CD4-positive, alpha-beta T cell treated with Interleukin-1 beta for 1 hour (primary cell): ENCODE measurements around the gene TOGARAM2.

Experiments
- DNase-seq, 2 donors: peaks; one replicate each; pipeline ENCODE4 v3.0.0-alpha.2; 2020 to 2022

TOGARAM2 gene

GRCh38 chr2:29024882-29025430 lies 43.9 kb downstream of the TOGARAM2 start:
- no peak for DNase-seq

GRCh38 chr2:29025711-29026110 lies 44.6 kb downstream of the TOGARAM2 start:
- no peak for DNase-seq

DNA sequence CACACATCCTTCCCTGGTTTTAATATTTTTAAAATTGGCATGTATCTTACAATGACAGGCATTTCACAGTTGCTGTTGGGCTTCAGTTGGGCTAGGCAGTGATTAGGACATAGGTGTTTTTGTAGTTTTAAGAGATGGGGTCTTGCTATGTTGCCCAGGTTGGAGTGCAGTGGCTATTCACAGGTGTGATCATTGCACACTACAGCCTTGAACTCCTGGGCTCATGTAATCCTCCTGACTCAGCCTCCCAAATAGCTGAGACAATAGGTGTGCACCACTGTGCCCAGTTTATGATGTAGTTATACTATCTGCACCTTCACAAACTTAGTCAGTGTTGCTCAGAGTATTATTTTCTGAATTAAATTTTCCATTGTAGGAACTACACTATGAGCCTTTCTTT lies 49.9 kb downstream of the TOGARAM2 start:
- no peak for DNase-seq

DNA sequence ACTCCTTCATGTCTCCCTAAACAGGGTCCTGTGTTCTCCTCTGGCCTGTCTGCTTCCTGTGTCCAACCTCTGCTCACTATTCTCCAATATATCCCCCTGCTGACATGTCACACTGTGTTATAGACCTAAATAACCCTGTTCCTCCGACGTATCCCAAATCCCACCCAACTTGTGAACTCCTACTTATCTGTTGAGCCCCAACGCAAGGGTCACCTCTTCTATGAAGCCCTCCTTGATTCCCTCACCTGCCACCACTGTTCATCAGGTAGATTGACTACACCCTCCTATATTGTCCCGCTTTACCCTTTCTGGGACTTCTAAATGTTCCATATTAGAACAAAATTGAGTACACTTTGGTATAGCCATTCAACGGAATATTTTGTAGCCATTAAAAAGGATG lies 51.1 kb downstream of the TOGARAM2 start:
- no peak for DNase-seq

GRCh38 chr2:29033172-29033571 lies 52.1 kb downstream of the TOGARAM2 start:
- no peak for DNase-seq

- DNase-seq: no peak
Measured at GRCh38 chr2:29033656-29034055, 52.6 kb downstream of the TOGARAM2 start.

DNA sequence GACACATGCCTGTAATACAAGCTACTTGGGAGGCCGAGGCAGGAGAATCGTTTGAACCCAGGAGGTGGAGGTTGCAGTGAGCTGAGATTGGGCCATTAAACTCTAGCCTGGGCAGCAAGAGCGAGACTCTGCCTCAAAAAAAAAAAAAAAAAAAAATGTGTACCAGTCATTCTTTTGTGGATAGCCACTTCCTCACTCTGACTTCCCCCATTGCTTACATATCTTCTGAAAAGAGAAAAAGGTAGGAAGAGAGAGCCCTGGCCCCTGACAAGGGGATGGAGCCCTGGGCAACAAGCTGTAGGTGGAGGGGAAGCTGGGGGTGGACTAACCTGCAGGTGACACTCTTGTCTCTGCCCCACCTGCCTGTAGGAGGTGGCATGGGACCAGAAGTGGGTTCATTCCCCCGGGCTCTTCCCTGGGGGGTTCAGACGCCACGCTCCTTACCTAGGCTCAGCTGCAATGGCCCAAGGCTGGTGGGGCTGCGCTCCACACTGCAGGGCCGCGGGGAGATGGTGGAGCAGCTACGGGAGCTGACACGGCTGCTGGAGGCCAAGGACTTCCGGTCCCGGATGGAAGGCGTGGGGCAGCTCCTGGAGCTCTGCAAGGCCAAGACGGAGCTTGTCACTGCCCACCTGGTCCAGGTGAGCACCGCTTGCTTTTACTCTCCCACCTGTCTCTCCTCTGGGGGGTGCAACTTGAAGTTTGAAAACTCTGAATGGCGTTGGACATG lies 54.1 kb downstream of the TOGARAM2 start:
- DNase-seq: no peak

- no peak for DNase-seq
Measured at GRCh38 chr2:29039718-29040480, 58.8 kb downstream of the TOGARAM2 start.

GRCh38 chr2:29040552-29040951 lies 59.5 kb downstream of the TOGARAM2 start:
- DNase-seq: no peak

- DNase-seq: no peak
Measured at GRCh38 chr2:29041161-29041660, 60.1 kb downstream of the TOGARAM2 start.

DNA sequence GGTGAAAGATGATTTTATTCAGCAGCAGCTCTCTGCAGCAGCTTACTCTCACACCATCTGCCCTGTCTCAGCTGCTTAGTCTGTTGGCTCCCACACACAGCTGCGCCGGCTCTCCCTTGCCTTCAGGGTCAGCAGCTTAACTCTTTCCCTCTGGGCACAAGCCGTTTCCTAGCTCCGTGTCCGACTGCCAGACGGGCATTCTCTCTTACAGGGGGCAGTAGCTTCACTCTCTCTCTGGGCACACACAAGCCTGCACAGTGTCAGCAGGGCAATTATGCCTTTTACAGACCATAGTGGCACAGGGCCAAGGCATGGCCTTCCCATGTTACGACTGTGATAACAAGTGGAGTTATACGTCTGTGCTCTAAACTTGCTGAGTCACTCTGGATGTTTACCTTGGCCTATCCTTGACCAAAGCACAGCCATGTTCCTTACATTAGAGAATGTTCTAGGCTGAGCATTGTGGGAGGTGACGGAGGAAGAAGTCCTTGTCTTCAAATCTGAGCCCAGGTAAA lies 61.5 kb downstream of the TOGARAM2 start:
- DNase-seq: no peak

- DNase-seq: no peak
Measured at GRCh38 chr2:29044459-29044858, 63.4 kb downstream of the TOGARAM2 start.

DNA sequence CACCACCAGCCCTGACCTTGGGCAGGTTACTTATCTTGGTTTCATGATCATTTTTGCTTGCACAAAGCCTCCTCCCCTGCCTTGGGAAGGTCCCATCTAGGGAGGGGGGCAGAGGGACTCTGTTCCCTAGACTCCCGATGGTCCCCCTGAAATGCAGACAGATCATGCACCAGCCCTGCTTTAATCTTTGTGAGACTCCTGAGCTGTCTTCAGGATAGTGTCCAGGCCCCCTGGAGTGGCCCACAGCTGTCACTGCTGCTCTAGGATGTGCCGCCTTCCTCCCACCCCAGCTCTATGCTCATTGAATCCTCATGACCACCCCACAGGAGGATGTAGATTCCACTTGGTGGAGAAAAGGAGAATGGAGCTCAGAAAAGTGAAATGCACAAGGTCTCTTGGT lies 65.2 kb downstream of the TOGARAM2 start:
- DNase-seq: no peak

DNA sequence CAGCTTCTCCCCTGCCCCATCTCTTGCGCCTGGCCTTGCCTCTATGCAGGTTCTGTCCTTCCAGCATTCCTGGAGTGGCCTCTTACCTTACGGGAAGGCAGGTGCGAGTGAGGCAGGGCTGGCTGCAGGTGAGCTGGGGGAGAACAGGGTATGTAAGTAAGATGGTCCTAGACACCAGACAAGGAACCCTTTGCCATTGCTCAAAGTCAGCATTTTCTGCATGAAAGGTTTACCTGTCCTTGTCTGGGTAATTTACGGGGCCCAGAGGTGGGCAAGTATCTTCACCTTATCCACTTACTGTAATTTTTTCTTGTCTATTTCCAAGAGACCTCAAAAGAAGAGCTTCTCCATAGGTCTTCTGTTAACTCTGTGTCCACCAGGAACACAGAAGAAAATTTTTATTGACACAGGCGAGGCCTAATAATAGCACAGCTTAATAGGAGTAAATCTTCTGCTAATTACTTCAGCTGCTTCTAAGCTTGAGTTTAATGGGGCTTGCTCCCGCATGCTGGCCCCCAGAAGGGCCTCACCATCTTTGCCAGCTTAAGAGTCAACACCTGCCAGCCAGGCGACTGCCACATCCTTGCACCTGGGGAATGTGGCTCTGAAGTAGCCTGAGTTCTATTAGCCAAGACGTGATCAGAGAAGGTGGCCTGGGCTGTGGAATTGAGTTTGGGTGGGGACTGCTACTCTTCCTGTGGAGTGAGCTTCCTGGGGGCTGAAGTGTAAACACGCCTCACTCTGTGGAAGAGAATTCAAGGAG lies 66.2 kb downstream of the TOGARAM2 start:
- no peak for DNase-seq

DNA sequence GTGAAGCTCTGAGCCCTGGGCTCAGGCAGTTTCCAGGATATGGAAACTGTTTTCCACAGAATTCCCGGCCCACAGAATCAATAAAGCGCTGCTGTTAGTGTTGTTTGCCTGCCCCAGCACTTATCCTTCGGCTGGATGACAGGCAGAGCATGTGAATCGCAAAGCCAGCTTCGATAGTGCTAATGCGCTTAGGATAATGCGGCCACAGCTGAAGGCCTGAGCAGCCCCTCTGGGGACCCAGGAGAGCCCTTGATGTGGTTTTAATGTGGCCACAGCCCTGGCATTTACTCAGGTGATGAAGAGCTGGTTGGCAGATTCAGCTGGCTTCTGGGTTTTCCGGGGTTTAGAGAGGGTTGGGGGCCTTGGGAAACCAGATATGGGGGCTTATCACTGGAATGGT lies 69.5 kb downstream of the TOGARAM2 start:
- no peak for DNase-seq

GRCh38 chr2:29051730-29052129 lies 70.6 kb downstream of the TOGARAM2 start:
- DNase-seq: no peak

DNA sequence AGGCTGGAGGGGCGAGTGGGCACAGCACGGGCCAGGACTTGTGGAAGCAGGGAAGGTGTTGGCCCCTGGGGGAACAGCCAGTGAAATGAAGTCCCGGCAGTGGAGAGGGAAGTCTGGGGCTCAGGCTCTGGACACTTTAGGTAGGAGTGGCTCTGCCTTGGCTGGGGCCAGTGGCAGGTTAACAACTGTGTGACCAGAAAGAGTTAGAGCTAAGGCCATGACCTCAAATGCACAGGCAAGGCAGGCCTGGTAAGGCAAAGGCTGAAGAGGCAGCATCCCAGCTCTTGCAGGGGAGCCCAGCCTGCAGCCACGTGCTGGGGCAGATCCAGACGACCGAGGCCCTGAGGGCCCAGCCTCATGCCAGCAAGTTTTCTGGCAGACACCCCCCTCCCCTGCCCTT lies 71.7 kb downstream of the TOGARAM2 start:
- no peak for DNase-seq

DNA sequence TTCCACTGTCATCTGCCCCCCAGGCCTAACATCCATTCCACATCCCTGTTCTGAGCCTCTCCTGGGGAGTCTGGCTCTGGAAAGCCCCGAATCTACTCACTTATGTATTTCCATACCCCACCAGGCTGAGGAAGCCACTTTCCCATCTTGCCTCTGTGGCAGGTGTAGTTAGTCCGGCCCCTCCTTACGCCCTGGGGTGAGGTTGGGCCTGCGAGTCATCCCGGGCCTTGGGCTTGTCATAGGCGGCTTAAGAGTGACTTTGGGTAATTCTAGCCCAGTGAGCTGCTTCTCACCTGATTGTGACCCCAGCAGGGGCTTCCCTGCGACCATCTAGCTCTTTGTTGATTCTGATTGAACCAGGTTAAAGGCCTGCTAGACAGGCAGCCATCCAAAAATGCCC lies 72.1 kb downstream of the TOGARAM2 start:
- no peak for DNase-seq

- no peak for DNase-seq
Measured at GRCh38 chr2:29053670-29054400, 72.7 kb downstream of the TOGARAM2 start.

DNA sequence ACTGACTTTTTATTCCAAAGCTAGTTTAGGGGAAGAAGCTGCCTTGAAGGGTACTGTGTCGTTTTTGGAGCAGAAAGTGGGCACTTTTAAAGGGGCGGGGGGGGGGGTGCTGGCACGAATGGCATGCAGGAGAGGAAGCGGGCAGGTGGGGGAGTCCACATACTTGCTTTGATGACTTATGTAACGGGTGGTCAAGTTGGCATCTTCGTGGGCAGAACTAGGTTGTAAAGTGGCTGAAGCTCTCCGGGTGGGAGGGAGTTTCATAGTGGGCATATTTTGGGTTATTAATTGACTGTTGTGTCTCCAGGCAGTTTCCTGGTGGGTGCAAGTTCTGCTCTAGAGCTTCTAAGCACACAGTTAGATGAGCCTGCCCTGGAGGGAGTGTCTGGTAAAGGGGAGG lies 73.3 kb downstream of the TOGARAM2 start:
- no peak for DNase-seq

DNA sequence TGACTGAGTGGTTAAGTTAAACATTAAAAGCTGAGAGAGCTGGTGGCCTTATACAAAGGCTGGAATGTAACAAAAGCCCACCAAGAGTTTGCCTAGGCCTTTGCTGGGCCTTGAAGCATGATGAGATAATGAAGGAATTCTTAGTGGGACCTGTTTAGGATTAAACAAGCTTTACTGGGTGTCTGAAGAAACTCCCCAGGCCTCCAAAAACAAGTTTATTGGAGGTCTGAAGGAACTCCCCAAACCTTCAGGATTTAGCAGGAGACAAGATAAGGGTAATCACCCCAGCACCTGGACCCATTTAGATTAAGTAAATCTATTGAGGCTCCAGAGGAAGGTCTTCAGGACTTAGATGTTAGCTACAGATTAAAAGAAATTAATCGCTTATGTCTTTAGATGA lies 74.5 kb downstream of the TOGARAM2 start:
- DNase-seq: no peak

DNA sequence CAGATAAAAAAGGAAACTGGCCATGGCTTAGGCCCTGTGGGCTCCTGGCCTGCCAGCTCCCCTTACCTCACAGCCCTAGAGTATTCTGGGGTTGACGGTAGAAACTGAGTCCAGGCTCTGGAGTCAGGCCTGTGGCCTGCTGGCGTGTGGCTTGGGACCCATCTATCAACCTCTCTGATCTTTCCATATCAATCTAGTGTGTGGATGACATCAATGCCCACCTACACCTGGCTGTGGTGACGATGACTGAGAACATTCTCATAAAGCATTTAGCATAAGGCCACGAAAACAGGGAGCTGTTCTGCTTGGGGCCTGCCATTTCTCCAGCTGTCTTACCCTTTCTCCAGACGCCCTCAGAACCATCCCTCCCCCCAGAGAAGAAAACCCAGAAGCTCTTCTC lies 75.4 kb downstream of the TOGARAM2 start:
- DNase-seq: no peak
